Vagina (tissue), 2 donors: ENCODE measurements around the gene KCNC1. TPM values are rescaled to one million over a fixed set of nuclear protein-coding genes. Genes with fewer than 3 reads are reported as not detected.

ENCODE experiments used
- DNase-seq, 2 donors: peaks; one replicate each; pipeline ENCODE4 v3.0.0-alpha.2; 2017; ENCODE audit errors: extremely low spot score in 2 of 2
- H3K27ac ChIP-seq: fragments of 200-600 bp; sonication (generic); one replicate; pipeline ENCODE4 v1.5.1; 2019
- H3K27me3 ChIP-seq: fragments of 200-600 bp; sonication (generic); one replicate; pipeline ENCODE4 v1.5.1; 2019
- H3K36me3 ChIP-seq, 2 donors: fragments of 200-600 bp; sonication (generic); one replicate each; pipeline ENCODE4 v1.5.1; 2017 to 2019
- H3K4me1 ChIP-seq: fragments of 200-600 bp; sonication (generic); one replicate; pipeline ENCODE4 v1.5.1; 2019
- H3K4me3 ChIP-seq, 2 donors: fragments of 200-600 bp; sonication (generic); 1 replicate in 1 of 2; 2 replicates in 1 of 2; pipeline ENCODE4 v1.5.1; 2016 to 2019
- H3K9me3 ChIP-seq: fragments of 200-600 bp; sonication (generic); one replicate; pipeline ENCODE4 v1.5.1; 2019
- CTCF ChIP-seq, 3 experiments: fragments of 450-650 bp in 2 of 3; fragments of 200-600 bp in 1 of 3; sonication (generic) in 1 of 3; IDR thresholded peaks; one replicate each; pipeline ENCODE4 v1.5.1; 2017 to 2019; ENCODE audit warnings: antibody characterized with exemption in 3 of 3, mild to moderate bottlenecking in 2 of 3, moderate library complexity in 2 of 3
- POLR2A ChIP-seq, 2 donors: fragments of 450-650 bp; IDR thresholded peaks; one replicate each; pipeline ENCODE4 v1.6.1; 2017; ENCODE audit warnings: antibody characterized with exemption in 2 of 2, mild to moderate bottlenecking in 2 of 2, moderate library complexity in 2 of 2
- POLR2AphosphoS5 ChIP-seq, 2 donors: sonication (generic); formaldehyde crosslinking; IDR thresholded peaks; one replicate each; pipeline ENCODE4 v1.9.0; 2017; ENCODE audit warnings: antibody characterized with exemption in 2 of 2, mild to moderate bottlenecking in 2 of 2, low read depth in 1 of 2; ENCODE audit not compliant: insufficient read depth in 1 of 2
- intact Hi-C: fragments of 100-400 bp; cut with DNase I; formaldehyde crosslinking; loops from one replicate; pipeline ENCODE4 v1.15.1; 2023
- total RNA-seq: library from RNA; depleted of rRNA; stranded (reverse); fragments of >200 nt; gene quantifications from one replicate; pipeline ENCODE4 v1.2.3, GENCODE V29; 2016

Gene KCNC1
- total RNA-seq, 1 donor from 2014 or later = 0.49 TPM

- Histone ChIP-seq H3K27ac (no peak overlapping the region), H3K4me1 (peaks cover 19% of the 10 kb centered on the region), H3K27me3 (no peaks in the 10 kb centered on the region), H3K9me3 (no peaks in the 10 kb centered on the region), H3K36me3 (no peaks in the 10 kb centered on the region), H3K4me3 (no peak overlapping the region)
- DNase-seq = no peak
- intact Hi-C loops = no loop called here
- no peak for TF ChIP-seq POLR2AphosphoS5 (IDR thresholded peaks at IDR 0.05; ENCODE audit: insufficient read depth in 1 of 2, low read depth in 1 of 2)
- no peak for TF ChIP-seq CTCF (IDR thresholded peaks at IDR 0.05)
- TF ChIP-seq POLR2A (IDR thresholded peaks at IDR 0.05) = no peak
Measured at GRCh38 chr11:17733261-17733660, 1.3 kb upstream of the KCNC1 start.

GRCh38 chr11:17734986-17735817, 621 bp downstream of the KCNC1 start:
- Histone ChIP-seq H3K27ac (peak overlapping the region; percentile 63), H3K4me1 (peaks cover 19% of the 10 kb centered on the region), H3K27me3 (no peaks in the 10 kb centered on the region), H3K4me3 (peak overlapping the region; percentile 45 to 47), H3K36me3 (no peaks in the 10 kb centered on the region), H3K9me3 (no peaks in the 10 kb centered on the region)
- TF ChIP-seq POLR2A (IDR thresholded peaks at IDR 0.05) (no peak), CTCF (IDR thresholded peaks at IDR 0.05) (peak in 1 of 3 experiments; percentile 16), POLR2AphosphoS5 (IDR thresholded peaks at IDR 0.05; ENCODE audit: insufficient read depth in 1 of 2, low read depth in 1 of 2) (no peak)
- no peak for DNase-seq
- intact Hi-C loops = loop anchor here (2.0 kb wide), 1 partner anchor 246 kb away; no protein-coding TSS in a partner anchor

- H3K9me3 ChIP-seq = no peaks in the 10 kb centered on the region
- DNase-seq = no peak
- peaks cover 19% of the 10 kb centered on the region for H3K4me1 ChIP-seq
- H3K27ac ChIP-seq = peak overlapping the region; percentile 63
- peak overlapping the region in 1 of 2 donors; percentile 47 for H3K4me3 ChIP-seq
- no peaks in the 10 kb centered on the region for H3K36me3 ChIP-seq
- no peak for TF ChIP-seq POLR2AphosphoS5 (IDR thresholded peaks at IDR 0.05; ENCODE audit: insufficient read depth in 1 of 2, low read depth in 1 of 2)
- TF ChIP-seq POLR2A (IDR thresholded peaks at IDR 0.05) = no peak
- no peak for TF ChIP-seq CTCF (IDR thresholded peaks at IDR 0.05)
- H3K27me3 ChIP-seq = no peaks in the 10 kb centered on the region
- intact Hi-C loops = loop anchor here (2.0 kb wide), 1 partner anchor 245 kb away; no protein-coding TSS in a partner anchor
Measured at GRCh38 chr11:17735818-17736578, 1.4 kb downstream of the KCNC1 start.

GRCh38 chr11:17736579-17736893, 2.0 kb downstream of the KCNC1 start:
- H3K36me3 ChIP-seq = no peaks in the 10 kb centered on the region
- peak overlapping the region in 1 of 2 donors; percentile 47 for H3K4me3 ChIP-seq
- peak overlapping the region; percentile 63 for H3K27ac ChIP-seq
- H3K4me1 ChIP-seq = peaks cover 19% of the 10 kb centered on the region
- DNase-seq = no peak
- intact Hi-C loops = no loop called here
- H3K9me3 ChIP-seq = no peaks in the 10 kb centered on the region
- no peak for TF ChIP-seq POLR2A (IDR thresholded peaks at IDR 0.05)
- TF ChIP-seq POLR2AphosphoS5 (IDR thresholded peaks at IDR 0.05; ENCODE audit: insufficient read depth in 1 of 2, low read depth in 1 of 2) = no peak
- no peak for TF ChIP-seq CTCF (IDR thresholded peaks at IDR 0.05)
- no peaks in the 10 kb centered on the region for H3K27me3 ChIP-seq
